Neural cell (in vitro differentiated cells): Measurements from ENCODE around the gene HORMAD2. TPM values are rescaled to one million over a fixed set of nuclear protein-coding genes. Genes with fewer than 3 reads are reported as not detected.

ENCODE experiments used
- H2AFZ ChIP-seq: fragments of 200-600, 300-800 bp; sonication (generic), shearing (Covaris generic); 2 replicates; pipeline ENCODE4 v1.6.0; 2014; ENCODE audit warnings: low read depth, mild to moderate bottlenecking, antibody characterized with exemption, low read length, moderate library complexity
- H3F3A ChIP-seq: fragments of 200-600 bp; shearing (Covaris generic); 2 replicates; pipeline ENCODE4 v1.6.1; 2016; ENCODE audit warnings: mild to moderate bottlenecking, moderate library complexity, mixed read lengths, antibody characterized with exemption, low read length; ENCODE audit not compliant: insufficient read depth, poor library complexity, severe bottlenecking
- H3K27ac ChIP-seq: fragments of 200-600, 300-800 bp; sonication (generic), shearing (Covaris generic); 2 replicates; pipeline ENCODE4 v1.5.1; 2014; ENCODE audit warnings: mild to moderate bottlenecking, low read length, moderate library complexity
- H3K27me3 ChIP-seq: fragments of 300-800, 200-600 bp; sonication (generic), shearing (Covaris generic); 2 replicates; pipeline ENCODE4 v1.6.0; 2014; ENCODE audit warnings: mild to moderate bottlenecking, low read depth, low read length, moderate library complexity; ENCODE audit not compliant: insufficient read depth
- H3K36me3 ChIP-seq: fragments of 300-800, 200-600 bp; sonication (generic), shearing (Covaris generic); 2 replicates; pipeline ENCODE4 v1.5.1; 2014; ENCODE audit warnings: mild to moderate bottlenecking, antibody characterized with exemption, low read length, moderate library complexity; ENCODE audit not compliant: insufficient read depth
- H3K4me2 ChIP-seq: fragments of 300-800, 200-600 bp; sonication (generic), shearing (Covaris generic); 2 replicates; pipeline ENCODE4 v1.6.0; 2014; ENCODE audit warnings: mild to moderate bottlenecking, low read length
- H3K4me3 ChIP-seq: fragments of 300-800, 200-600 bp; sonication (generic), shearing (Covaris generic); 2 replicates; pipeline ENCODE4 v1.5.1; 2014; ENCODE audit warnings: mild to moderate bottlenecking, low read length, moderate library complexity
- H3K79me2 ChIP-seq: fragments of 200-600 bp; shearing (Covaris generic); replicated peaks from 2 replicates; pipeline ENCODE4 v1.6.0; 2014; ENCODE audit warnings: mild to moderate bottlenecking, low read length, moderate library complexity; ENCODE audit not compliant: insufficient read depth
- H3K9ac ChIP-seq: fragments of 300-800, 200-600 bp; sonication (generic), shearing (Covaris generic); 2 replicates; pipeline ENCODE4 v1.6.1; 2016; ENCODE audit warnings: mild to moderate bottlenecking, low read length, mixed read lengths
- H3K9me2 ChIP-seq: fragments of 200-600 bp; shearing (Covaris generic); 2 replicates; pipeline ENCODE4 v1.6.1; 2016; ENCODE audit warnings: mild to moderate bottlenecking, low read length, mixed read lengths; ENCODE audit not compliant: insufficient read depth
- H3K9me3 ChIP-seq: fragments of 200-600, 300-800 bp; sonication (generic), shearing (Covaris generic); 2 replicates; pipeline ENCODE4 v1.6.1; 2016; ENCODE audit warnings: mild to moderate bottlenecking, mixed run types, low read length, moderate library complexity, mixed read lengths
- H4K20me1 ChIP-seq: fragments of 200-600 bp; shearing (Covaris generic); 2 replicates; pipeline ENCODE4 v1.6.1; 2016; ENCODE audit warnings: mild to moderate bottlenecking, mixed run types; ENCODE audit not compliant: insufficient read depth
- CTCF ChIP-seq: fragments of 450-650 bp; IDR thresholded peaks from 2 replicates; pipeline ENCODE4 v1.5.1; 2014; ENCODE audit warnings: antibody characterized with exemption, mild to moderate bottlenecking, moderate library complexity; ENCODE audit not compliant: poor library complexity, severe bottlenecking
- EP300 ChIP-seq: fragments of 450-650 bp; conservative IDR thresholded peaks from 2 replicates; pipeline ENCODE4 v1.6.1; 2014; ENCODE audit warnings: antibody characterized with exemption, mild to moderate bottlenecking, moderate library complexity; ENCODE audit not compliant: poor library complexity, severe bottlenecking
- EZH2 ChIP-seq: fragments of 200-600, 300-800 bp; shearing (Covaris generic), sonication (generic); IDR thresholded peaks from 2 replicates; pipeline ENCODE4 v1.6.1; 2014; ENCODE audit warnings: antibody characterized with exemption, low read length, borderline replicate concordance, mild to moderate bottlenecking; ENCODE audit not compliant: insufficient read depth, poor library complexity, severe bottlenecking
- MXI1 ChIP-seq: fragments of 450-650 bp; conservative IDR thresholded peaks from 2 replicates; pipeline ENCODE4 v1.6.1; 2014; ENCODE audit warnings: antibody characterized with exemption, mild to moderate bottlenecking; ENCODE audit not compliant: poor library complexity, severe bottlenecking
- POLR2AphosphoS5 ChIP-seq: IDR thresholded peaks from 2 replicates; pipeline ENCODE4 v1.6.1; 2012
- RAD21 ChIP-seq: fragments of 450-650 bp; conservative IDR thresholded peaks from 2 replicates; pipeline ENCODE4 v1.6.1; 2014; ENCODE audit warnings: antibody characterized with exemption, mild to moderate bottlenecking, moderate library complexity
- SMC3 ChIP-seq: fragments of 450-650 bp; conservative IDR thresholded peaks from 2 replicates; pipeline ENCODE4 v1.6.1; 2014; ENCODE audit warnings: antibody characterized with exemption, mild to moderate bottlenecking, moderate library complexity; ENCODE audit not compliant: poor library complexity
- TAF1 ChIP-seq: IDR thresholded peaks from 2 replicates; pipeline ENCODE4 v1.6.1; 2012; ENCODE audit warnings: low read depth
- polyA plus RNA-seq: library from polyadenylated mRNA; depleted of rRNA; stranded (reverse); fragments of >200 nt; gene quantifications from 2 replicates; pipeline ENCODE4 v1.2.3, GENCODE V29; 2014
- TF ChIP-seq, protein P1 (sequence below): IDR thresholded peaks from 2 replicates; pipeline ENCODE4 v1.6.1; 2012; ENCODE audit warnings: borderline replicate concordance

HORMAD2 gene
- polyA plus RNA-seq, 1 donor from 2014 or later: 1.2 TPM

DNA sequence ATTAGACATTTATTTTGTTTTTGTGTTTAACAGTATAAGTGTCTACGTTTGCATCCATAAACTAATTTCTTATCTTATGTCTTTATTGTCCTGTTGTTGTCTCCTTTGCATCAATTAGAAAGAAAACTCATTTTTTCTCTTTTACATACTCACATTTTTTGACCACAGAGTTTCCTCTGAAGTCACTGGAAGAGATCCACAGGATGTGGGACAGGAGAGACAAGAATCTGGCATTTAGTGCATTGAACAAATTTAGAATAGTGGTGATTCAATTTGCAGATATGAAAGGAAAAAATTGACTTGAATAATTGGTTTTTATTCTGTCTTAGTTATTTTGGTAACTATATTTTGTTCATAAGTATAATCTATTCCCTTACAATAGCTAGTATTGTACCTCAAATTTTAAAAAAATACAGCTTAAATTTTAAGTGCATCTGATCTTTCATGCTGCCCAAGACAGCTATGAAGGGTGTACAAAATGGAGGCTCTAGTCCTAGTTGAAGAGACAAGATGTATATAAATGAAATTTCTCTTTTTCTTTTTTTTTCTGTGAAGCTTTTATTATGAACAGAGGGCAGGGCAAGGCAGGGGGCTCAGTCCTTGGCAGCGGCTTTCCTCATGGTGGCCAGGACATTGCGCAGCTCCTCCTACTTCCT is 24.4 kb downstream of the HORMAD2 start:
- no peak overlapping the region for H2AFZ ChIP-seq
- no peaks in the 10 kb centered on the region for H3K27me3 ChIP-seq
- H4K20me1 ChIP-seq: no peaks in the 10 kb centered on the region
- no peaks in the 10 kb centered on the region for H3K9me3 ChIP-seq
- TF ChIP-seq, protein P1, sequence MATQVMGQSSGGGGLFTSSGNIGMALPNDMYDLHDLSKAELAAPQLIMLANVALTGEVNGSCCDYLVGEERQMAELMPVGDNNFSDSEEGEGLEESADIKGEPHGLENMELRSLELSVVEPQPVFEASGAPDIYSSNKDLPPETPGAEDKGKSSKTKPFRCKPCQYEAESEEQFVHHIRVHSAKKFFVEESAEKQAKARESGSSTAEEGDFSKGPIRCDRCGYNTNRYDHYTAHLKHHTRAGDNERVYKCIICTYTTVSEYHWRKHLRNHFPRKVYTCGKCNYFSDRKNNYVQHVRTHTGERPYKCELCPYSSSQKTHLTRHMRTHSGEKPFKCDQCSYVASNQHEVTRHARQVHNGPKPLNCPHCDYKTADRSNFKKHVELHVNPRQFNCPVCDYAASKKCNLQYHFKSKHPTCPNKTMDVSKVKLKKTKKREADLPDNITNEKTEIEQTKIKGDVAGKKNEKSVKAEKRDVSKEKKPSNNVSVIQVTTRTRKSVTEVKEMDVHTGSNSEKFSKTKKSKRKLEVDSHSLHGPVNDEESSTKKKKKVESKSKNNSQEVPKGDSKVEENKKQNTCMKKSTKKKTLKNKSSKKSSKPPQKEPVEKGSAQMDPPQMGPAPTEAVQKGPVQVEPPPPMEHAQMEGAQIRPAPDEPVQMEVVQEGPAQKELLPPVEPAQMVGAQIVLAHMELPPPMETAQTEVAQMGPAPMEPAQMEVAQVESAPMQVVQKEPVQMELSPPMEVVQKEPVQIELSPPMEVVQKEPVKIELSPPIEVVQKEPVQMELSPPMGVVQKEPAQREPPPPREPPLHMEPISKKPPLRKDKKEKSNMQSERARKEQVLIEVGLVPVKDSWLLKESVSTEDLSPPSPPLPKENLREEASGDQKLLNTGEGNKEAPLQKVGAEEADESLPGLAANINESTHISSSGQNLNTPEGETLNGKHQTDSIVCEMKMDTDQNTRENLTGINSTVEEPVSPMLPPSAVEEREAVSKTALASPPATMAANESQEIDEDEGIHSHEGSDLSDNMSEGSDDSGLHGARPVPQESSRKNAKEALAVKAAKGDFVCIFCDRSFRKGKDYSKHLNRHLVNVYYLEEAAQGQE: no peak
- no peak for TF ChIP-seq SMC3
- TF ChIP-seq EP300: no peak
- TF ChIP-seq POLR2AphosphoS5: no peak
- TF ChIP-seq EZH2: no peak
- TF ChIP-seq CTCF: no peak
- TF ChIP-seq MXI1: no peak
- TF ChIP-seq TAF1: no peak
- H3K79me2 ChIP-seq: no peaks in the 10 kb centered on the region
- H3K9me2 ChIP-seq: no peaks in the 10 kb centered on the region
- H3K36me3 ChIP-seq: no peaks in the 10 kb centered on the region
- H3K4me3 ChIP-seq: no peak overlapping the region
- no peak overlapping the region for H3K27ac ChIP-seq
- H3K4me2 ChIP-seq: no peak overlapping the region
- no peaks in the 10 kb centered on the region for H3F3A ChIP-seq
- no peak overlapping the region for H3K9ac ChIP-seq

DNA sequence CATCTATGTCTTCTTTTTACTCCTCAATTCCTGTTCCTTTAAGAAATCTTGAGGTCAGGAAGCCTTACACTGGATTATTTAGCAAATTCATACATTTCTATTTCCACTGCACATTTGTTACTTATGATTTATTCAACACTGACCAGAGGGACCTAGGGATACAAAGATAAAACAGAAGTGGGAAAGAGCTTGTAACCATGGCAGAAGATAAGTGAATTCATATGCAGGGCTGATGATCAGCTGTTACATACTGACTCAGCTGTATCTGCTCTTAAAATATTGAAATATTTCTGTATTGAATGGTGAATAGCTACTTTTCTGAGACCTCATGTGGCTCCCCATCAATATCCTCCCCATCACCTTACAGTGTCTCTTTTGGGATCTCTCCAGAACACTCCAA is 25.2 kb downstream of the HORMAD2 start:
- no peaks in the 10 kb centered on the region for H3K79me2 ChIP-seq
- no peaks in the 10 kb centered on the region for H3F3A ChIP-seq
- H3K9me2 ChIP-seq: no peaks in the 10 kb centered on the region
- no peak overlapping the region for H3K4me2 ChIP-seq
- no peaks in the 10 kb centered on the region for H3K9me3 ChIP-seq
- H3K4me3 ChIP-seq: no peak overlapping the region
- H2AFZ ChIP-seq: no peak overlapping the region
- H3K36me3 ChIP-seq: no peaks in the 10 kb centered on the region
- TF ChIP-seq RAD21 (no peak), MXI1 (no peak), TAF1 (no peak), EP300 (no peak), SMC3 (no peak), CTCF (no peak), POLR2AphosphoS5 (no peak), EZH2 (no peak)
- TF ChIP-seq, protein P1: no peak
- H3K27ac ChIP-seq: no peak overlapping the region
- H3K9ac ChIP-seq: no peak overlapping the region
- no peaks in the 10 kb centered on the region for H3K27me3 ChIP-seq
- no peaks in the 10 kb centered on the region for H4K20me1 ChIP-seq
